Measurements from ENCODE around the gene SPATA19. TPM values are rescaled to one million over a fixed set of nuclear protein-coding genes. Genes with fewer than 3 reads are reported as not detected.

The SPATA19 gene
- total and polyA plus RNA-seq, 2 of the 13 experiments (the other 11 are each of a cell fraction or from before 2014, with no cell fraction given): not detected

GRCh38 chr11:133819746-133820315 is 25.5 kb downstream of the SPATA19 start:
- in situ Hi-C loops (cut with HindIII; ENCODE audit: extremely low pct_ligation_motif_present, low pct_unique_long_range_greater_than_20kb): loop anchor here (10.0 kb wide), 1 partner anchor 685 kb away; no protein-coding TSS in a partner anchor
- Histone ChIP-seq H3K4me3 (replicated peaks in 1 of 3; ENCODE audit: insufficient read depth in 1 of 3, low read depth in 2 of 3, low read length in 3 of 3) (no peak overlapping the region), H2AFZ (ENCODE audit: low read length) (no peak overlapping the region), H3K9me3 (ENCODE audit: low read length) (no peaks in the 10 kb centered on the region), H3K79me2 (ENCODE audit: insufficient read depth, low read length) (no peaks in the 10 kb centered on the region), H3K9ac (ENCODE audit: insufficient read depth, low read depth, low read length) (no peak overlapping the region), H4K20me1 (ENCODE audit: insufficient read depth, low read length) (no peaks in the 10 kb centered on the region), H3K4me1 (ENCODE audit: insufficient read depth, low read length) (no peaks in the 10 kb centered on the region), H3K4me2 (ENCODE audit: low read depth, low read length) (no peak overlapping the region), H3K27me3 (ENCODE audit: control insufficient read depth in 1 of 2, insufficient read depth in 2 of 2, low read length in 2 of 2) (peaks cover 0 to 4% of the 10 kb centered on the region in 2 experiments; a peak in 2 of 5 replicates), H3K36me3 (replicated peaks in 1 of 2; ENCODE audit: control insufficient read depth in 1 of 2, insufficient read depth in 2 of 2, low read length in 2 of 2) (no peaks in the 10 kb centered on the region), H3K27ac (ENCODE audit: extremely low read length, insufficient read depth, low read length) (no peak overlapping the region)
- intact Hi-C loops (cut with micrococcal nuclease; ENCODE audit: unreplicated experiment): no loop called here
- no peak for DNase-seq (ENCODE audit: low spot score)
- no TSS peak for BruUV-seq (replicated peaks)
- ChIA-PET POLR2A (no interaction called here), CTCF (ENCODE audit: low intra/inter-chr PET ratio, low total read pairs) (no interaction called here)
- TF ChIP-seq ZEB1 (IDR thresholded peaks at IDR 0.05; ENCODE audit: insufficient replicate concordance, low read depth) (no peak), KDM2A (CRISPR knock-in tag; IDR thresholded peaks at IDR 0.05; ENCODE audit: borderline replicate concordance, low read depth) (no peak), ZNF558 (CRISPR knock-in tag; IDR thresholded peaks at IDR 0.05; ENCODE audit: borderline replicate concordance) (no peak), FOSL2 (CRISPR knock-in tag; IDR thresholded peaks at IDR 0.05) (no peak), NCOR1 (IDR thresholded peaks at IDR 0.05; ENCODE audit: borderline replicate concordance, low read length) (no peak), ZBTB39 (CRISPR knock-in tag; IDR thresholded peaks at IDR 0.05) (no peak), TCF7 (IDR thresholded peaks at IDR 0.05; ENCODE audit: low read depth) (no peak), CTCF (CRISPR knock-in tag; IDR thresholded peaks at IDR 0.05) (no peak), HNF4G (IDR thresholded peaks at IDR 0.05; ENCODE audit: borderline replicate concordance, low read depth, low read length) (no peak), HNF4G (CRISPR knock-in tag; IDR thresholded peaks at IDR 0.05; ENCODE audit: borderline replicate concordance, low read depth) (no peak), ZC3H4 (CRISPR knock-in tag; IDR thresholded peaks at IDR 0.05; ENCODE audit: borderline replicate concordance) (no peak), FOXA1 (IDR thresholded peaks at IDR 0.05) (no peak), FOXA1 (CRISPR knock-in tag; IDR thresholded peaks at IDR 0.05) (no peak)
- ATAC-seq: no peak
- WGBS (ENCODE audit: low lambda C conversion rate): 14% methylated on average over 6 of the region's 6 CpGs
- FAIRE-seq: no peak

All from HepG2 (cell line).